Measurements from ENCODE around the gene TMEM178B.
"Not testable (repeated sequence)": the region's sequence is repeated elsewhere in the genome, so short reads cannot be mapped to it uniquely, and the experiment has no call there.

TMEM178B gene

GRCh38 chr7:141074997-141075396 lies 1.1 kb downstream of the TMEM178B start:
- no peak for FAIRE-seq

- FAIRE-seq, result no peak
These were observed 2.5 kb downstream of the TMEM178B start for GRCh38 chr7:141076377-141076776.

DNA sequence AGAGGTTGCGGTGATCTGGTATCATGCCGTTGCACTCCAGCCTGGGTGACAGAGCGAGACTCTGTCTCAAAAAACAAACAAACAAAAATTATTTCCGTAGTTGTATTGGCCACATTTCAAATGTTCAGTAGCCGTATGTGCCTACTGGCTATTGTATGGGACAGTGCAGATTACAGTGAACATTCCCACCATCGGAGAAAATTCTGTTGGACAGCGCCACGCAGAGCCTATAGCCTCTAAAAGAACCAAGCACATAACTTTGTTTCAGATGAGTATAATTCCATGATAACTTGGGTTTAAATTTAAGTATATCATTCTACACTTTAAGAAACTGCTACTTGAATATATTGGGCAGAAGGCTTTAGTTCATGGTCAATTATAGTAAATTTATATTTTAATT lies 5.4 kb downstream of the TMEM178B start:
- no peak for FAIRE-seq

GRCh38 chr7:141089490-141089889 lies 15.6 kb downstream of the TMEM178B start:
- FAIRE-seq, result not testable (repeated sequence)

DNA sequence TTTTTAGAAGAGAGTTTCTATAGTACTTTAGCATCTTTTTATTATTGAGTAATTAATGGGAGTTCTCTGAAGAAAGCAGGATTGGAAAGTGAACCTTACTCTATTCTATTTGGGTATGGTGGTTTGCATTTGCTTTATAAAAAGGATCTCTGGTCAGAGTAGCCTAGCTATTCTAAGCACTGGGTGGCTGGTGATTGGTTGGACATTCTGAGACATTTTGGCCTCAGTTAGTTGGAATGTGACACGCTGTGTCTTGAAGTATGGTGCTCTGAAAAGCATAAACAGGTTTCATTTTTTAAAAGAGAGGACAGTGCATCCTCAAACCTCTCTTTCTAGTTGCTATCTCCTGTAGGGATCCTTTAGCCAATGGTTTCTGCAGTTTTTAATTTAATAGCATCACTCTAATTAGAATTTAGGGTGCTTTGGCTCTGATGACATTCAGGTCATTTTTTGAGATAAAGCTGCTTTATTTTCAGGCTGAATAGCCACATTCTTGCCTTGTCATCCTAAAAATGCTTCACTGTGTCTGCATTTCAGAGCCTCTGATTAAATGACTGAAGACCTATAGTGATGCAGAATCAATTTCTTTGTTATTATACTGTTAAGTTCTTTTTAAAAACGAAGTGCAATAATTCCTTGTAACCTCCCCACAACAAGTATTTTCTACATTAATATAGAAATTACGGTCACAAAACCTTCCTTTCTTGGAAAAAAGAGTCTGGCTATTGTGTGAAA lies 20.6 kb downstream of the TMEM178B start:
- FAIRE-seq, result no peak

DNA sequence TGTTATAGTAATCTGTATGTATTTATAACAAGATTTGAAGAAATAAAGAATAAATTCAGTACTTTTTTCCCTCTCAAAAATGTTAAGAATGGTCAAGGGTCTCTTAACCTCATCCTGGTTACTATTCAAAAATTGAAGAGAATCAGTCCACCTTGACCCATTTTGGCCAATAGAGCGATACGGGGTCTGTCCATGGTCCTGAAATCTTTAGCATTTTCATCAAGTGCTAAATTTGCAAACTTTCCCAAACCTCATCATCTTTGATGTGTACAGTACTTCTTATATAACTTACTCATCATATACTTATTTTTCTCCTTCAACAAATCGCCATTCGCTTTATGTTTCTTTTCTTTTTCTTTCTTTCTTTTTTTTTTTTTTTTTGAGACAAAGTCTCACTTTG lies 23.6 kb downstream of the TMEM178B start:
- no peak for FAIRE-seq

- no peak for FAIRE-seq
These were observed 28.6 kb downstream of the TMEM178B start for GRCh38 chr7:141102436-141102835.

GRCh38 chr7:141103847-141104429 lies 30.1 kb downstream of the TMEM178B start:
- no peak for FAIRE-seq

DNA sequence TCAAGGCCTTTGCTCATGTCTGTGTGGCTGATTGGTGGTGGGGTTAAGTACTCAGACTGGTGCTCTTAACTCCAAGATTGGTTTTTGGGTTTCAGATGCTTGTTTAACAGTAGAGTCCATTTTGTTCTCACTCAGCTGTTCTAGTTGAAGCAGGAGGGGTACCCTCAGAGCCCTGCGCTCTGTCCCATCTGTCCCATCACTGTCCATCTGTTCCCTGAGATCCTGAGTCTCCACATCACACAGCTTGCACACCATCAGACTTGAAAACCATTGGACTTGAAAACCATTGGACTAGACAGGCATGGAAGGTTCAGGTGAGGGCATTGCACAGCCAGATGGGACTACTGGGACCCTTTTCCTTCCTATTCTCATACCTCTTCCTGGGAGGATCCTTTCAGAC lies 39.3 kb downstream of the TMEM178B start:
- no peak for FAIRE-seq

DNA sequence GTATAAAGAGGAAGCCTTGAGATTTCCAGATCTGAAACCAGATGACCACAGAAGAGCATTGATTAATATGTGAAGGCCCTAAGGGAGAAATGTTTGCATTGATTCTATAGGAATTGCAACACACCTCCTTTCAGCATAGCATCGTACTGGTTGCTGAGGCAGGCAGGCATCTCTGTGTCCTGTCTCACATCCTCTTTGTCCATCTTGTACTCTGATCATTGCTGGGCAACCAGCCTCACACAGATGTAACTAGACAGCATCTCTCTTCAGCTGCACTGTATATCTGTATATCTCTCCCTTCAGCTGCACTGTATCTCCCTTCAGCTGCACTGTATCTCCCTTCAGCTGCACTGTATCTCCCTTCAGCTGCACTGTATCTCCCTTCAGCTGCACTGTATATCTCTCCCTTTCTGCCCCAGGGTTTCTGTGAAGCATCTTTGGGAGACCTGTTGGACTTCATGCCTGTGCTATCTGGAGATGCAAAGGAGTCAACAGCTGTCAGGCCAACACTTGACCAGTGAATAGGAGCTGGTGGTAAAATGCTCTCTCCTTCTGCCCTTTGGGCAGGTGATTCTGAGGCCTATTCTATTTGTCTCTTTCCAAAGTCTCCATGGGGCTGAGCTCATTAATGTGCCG lies 40.3 kb downstream of the TMEM178B start:
- no peak for FAIRE-seq

- FAIRE-seq, result no peak
These were observed 42.1 kb downstream of the TMEM178B start for GRCh38 chr7:141115965-141116364.

- FAIRE-seq, result not testable (repeated sequence)
These were observed 42.8 kb downstream of the TMEM178B start for GRCh38 chr7:141116661-141117060.

DNA sequence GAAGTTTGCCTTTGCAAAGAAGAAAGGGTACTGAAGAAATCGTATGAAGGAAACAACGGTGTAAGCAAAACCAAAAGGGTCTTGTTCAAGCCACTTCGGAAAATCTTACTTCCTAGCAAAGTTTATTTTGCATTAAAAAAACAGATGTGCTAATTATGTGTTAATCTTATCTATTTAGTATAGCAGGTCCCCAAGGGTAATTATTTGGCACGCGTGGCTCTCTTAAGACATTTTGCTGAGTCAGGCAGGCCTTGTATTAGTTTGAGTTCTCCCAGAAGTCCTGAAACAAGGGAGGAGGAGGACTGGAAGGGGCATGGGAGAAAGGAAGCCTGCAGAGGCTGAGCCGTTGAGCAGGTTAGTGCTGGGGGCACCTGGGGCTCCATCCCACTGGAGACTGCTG lies 44.9 kb downstream of the TMEM178B start:
- no peak for FAIRE-seq

DNA sequence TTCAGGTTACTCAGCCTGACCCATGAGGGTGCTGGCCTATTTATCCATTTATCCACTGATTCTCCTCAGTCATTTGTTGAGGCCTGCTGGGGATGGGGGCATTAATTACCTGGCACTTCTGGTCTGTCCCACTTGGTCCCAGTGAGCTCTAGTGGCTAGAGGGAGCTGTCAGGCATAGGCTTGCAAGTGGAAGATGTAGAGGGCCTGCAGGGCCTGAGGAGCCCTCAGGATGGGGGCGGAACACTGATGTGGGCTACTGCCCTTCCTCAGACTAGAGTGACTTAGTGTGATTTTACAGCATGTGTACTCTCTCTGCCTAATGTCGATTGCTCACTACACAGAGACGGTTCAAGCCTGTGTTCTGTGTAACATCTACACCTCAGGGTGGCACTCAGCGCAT lies 45.3 kb downstream of the TMEM178B start:
- no peak for FAIRE-seq

DNA sequence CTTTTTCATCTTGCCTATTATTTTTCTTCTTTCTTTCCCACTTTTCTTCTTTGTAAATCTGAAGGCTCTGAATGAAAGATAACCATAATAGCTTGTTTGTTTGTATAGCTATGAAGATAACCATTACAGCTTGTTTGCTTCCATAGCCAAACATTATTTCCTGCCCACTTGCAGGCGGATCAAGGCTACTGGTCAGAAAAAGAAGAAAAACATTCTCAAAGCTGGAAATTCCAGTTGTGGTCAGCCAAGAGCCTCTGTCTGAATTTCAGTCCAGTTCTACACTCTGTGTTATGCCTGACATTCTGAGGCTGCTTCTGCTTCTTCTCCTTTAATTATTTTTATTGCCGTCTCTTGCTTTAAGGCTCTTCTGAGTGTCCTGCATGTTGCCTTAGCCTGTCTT lies 48.9 kb downstream of the TMEM178B start:
- FAIRE-seq, result no peak

DNA sequence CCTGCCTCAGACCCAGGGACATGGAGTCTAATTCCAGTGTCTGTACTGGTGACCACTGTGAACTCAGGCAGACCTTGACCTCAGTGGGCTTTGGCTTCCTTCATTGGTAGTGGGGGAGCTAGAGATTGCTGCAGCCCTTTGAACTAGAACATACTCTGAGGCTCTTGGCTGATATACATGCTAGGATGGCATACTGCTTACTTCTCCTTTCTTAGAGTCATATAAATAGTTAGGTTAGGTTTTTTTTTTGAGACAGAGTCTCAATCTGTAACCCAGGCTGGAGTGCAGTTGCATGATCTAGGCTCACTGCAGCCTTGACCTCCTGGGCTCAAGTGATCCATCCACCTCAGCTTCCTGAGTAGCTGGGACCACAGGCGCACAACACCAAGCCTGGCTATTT lies 49.7 kb downstream of the TMEM178B start:
- no peak for FAIRE-seq

GRCh38 chr7:141126107-141126506 lies 52.2 kb downstream of the TMEM178B start:
- no peak for FAIRE-seq

- FAIRE-seq, result no peak
These were observed 54.6 kb downstream of the TMEM178B start for GRCh38 chr7:141128506-141128905.

DNA sequence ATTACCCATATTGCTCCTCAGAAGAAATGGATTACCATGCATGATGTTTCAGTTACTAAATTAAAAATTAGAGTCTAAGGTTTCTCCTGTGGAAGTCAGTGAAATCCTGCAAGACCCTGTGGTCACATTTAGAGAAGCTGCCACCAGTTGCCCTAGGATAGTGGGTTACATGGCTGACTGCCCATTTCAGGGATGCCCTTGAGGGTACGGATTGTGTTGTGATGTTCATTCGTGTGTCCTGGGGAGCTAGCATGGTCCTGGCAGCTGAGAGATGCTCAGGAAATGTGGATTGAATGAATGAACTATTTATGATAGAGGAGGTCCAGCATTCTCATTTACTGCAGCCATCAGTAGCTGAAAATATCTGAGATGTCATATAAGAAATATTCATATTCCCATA lies 55.1 kb downstream of the TMEM178B start:
- no peak for FAIRE-seq

- FAIRE-seq, result no peak
These were observed 58.8 kb downstream of the TMEM178B start for GRCh38 chr7:141132671-141133070.

DNA sequence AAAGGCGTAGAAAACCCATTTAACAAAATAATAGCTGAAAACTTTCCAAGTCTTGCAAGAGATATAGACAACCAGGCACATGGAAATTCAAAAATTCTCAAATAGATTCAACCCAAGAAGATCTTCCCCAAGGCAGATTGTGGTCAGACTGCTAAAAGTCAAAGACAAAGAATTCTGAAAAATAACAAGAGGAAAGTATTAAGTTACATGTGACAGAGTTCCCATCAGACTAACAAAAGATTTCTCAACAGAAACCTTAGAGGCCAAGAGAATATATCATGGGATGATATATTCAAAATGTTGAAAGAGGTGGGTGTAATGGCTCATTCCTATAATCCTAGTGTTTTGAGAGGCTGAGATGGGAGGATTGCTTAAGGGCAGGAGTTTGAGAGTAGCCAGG lies 59.8 kb downstream of the TMEM178B start:
- no peak for FAIRE-seq

GRCh38 chr7:141142058-141142457 lies 68.2 kb downstream of the TMEM178B start:
- no peak for FAIRE-seq

DNA sequence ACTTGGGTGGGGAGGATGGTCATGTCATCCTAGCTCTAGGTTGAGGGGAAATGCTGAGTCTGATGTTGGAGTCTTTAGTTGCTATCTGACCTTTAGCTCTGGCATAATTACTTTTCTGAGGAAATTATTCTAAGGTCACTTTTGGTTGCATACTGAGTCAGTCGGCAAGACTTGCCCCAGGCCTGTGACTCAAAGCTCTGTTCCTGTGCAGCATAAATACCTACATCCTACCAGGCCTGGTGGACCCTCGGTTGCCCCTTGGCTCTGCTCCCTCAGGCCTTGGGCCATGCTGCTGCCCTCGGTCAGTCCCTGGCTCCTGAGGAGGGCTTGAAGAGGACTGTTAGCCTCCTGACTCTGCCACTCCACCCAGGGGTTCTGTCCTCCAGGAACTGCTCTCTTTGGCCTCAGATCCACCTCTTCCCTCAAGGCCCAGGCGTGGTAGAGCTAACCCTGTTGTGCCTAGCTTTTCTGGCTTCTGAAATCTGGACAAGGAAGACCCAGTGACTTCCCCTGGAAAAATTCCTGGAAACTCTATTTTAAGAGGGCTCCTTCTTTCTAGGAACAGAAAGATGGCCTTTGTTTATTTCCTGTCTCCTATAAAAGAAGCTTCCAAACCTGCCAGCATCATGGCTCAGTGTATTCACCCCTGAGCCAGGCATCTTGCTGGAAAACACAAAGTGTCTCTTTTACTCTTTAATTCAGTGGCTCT lies 71.2 kb downstream of the TMEM178B start:
- FAIRE-seq, result no peak

GRCh38 chr7:141145630-141145982 lies 71.7 kb downstream of the TMEM178B start:
- no peak for FAIRE-seq
